ENCODE data around the gene PFKFB4. TPM values are rescaled to one million over a fixed set of nuclear protein-coding genes. Genes with fewer than 3 reads are reported as not detected.

The PFKFB4 gene
- total and polyA plus RNA-seq, 10 of the 15 experiments (the other 5 are each of a cell fraction or from before 2014, with no cell fraction given) = 0.37 to 89.1 (median 5.2) TPM

DNA sequence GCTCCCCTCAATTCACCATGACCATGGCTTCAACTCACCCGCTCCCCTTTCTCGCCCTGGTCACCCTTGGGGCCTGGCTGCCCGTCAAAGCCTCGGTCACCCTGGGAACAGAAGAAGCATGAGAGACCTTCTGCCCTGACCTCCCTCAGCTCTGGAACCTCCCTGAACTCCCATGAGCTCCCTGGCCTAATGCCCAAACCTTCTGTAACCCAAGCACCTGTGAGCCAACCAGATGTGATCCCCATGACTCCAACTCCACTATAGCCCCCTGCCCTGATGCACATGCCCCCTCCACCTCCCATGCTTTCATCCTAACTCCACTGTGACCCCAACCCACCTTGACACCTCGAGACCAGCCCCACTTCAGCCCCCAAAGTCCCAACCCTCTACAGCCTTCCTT, 10.5 kb upstream of the PFKFB4 start:
- ChIA-PET RAD21 (ENCODE audit: unreplicated experiment) (no interaction called here), SMC1A (ENCODE audit: uncharacterized antibody, unreplicated experiment) (no interaction called here), CTCF (interaction anchor here (1.6 kb wide), 1 partner anchor 10 kb away, joined by 4 read pairs; no protein-coding TSS in a partner anchor), POLR2A (no interaction called here)
- H3K4me2 ChIP-seq (ENCODE audit: control insufficient read depth, insufficient read depth) = no peak overlapping the region
- no peak overlapping the region for H3K27ac ChIP-seq (ENCODE audit: control insufficient read depth, insufficient read depth)
- H2AFZ ChIP-seq (ENCODE audit: control insufficient read depth, low read depth, low read length) = no peak overlapping the region
- in situ Hi-C loops (cut with MboI) = no loop called here
- H3K9ac ChIP-seq (ENCODE audit: control insufficient read depth, insufficient read depth, low read length) = no peak overlapping the region
- no peaks in the 10 kb centered on the region for H3K9me3 ChIP-seq (replicated peaks; ENCODE audit: control insufficient read depth, insufficient read depth, low read length)
- H3K27me3 ChIP-seq (replicated peaks in 1 of 2; ENCODE audit: control insufficient read depth in 2 of 2, insufficient read depth in 2 of 2, low read length in 1 of 2) = no peaks in the 10 kb centered on the region
- intact Hi-C loops (cut with micrococcal nuclease; ENCODE audit: unreplicated experiment) = no loop called here
- 39% methylated on average over 5 of the region's 5 CpGs for WGBS (ENCODE audit: insufficient coverage, insufficient replicate concordance, low lambda C conversion rate, missing lambda C conversion rate)
- ATAC-seq (no peak), DNase-seq (ENCODE audit: low read depth, low spot score) (no peak), FAIRE-seq (no peak)
- no peaks in the 10 kb centered on the region for H3K36me3 ChIP-seq (ENCODE audit: control insufficient read depth in 2 of 2, insufficient read depth in 2 of 2, low read length in 1 of 2)
- TF ChIP-seq DPF2 (IDR thresholded peaks at IDR 0.05) (no peak), KDM1A (IDR thresholded peaks at IDR 0.05; ENCODE audit: borderline replicate concordance) (no peak), EZH2 (IDR thresholded peaks at IDR 0.05; ENCODE audit: borderline replicate concordance, control insufficient read depth, low read depth, low read length) (no peak)
- TF ChIP-seq, protein P1, sequence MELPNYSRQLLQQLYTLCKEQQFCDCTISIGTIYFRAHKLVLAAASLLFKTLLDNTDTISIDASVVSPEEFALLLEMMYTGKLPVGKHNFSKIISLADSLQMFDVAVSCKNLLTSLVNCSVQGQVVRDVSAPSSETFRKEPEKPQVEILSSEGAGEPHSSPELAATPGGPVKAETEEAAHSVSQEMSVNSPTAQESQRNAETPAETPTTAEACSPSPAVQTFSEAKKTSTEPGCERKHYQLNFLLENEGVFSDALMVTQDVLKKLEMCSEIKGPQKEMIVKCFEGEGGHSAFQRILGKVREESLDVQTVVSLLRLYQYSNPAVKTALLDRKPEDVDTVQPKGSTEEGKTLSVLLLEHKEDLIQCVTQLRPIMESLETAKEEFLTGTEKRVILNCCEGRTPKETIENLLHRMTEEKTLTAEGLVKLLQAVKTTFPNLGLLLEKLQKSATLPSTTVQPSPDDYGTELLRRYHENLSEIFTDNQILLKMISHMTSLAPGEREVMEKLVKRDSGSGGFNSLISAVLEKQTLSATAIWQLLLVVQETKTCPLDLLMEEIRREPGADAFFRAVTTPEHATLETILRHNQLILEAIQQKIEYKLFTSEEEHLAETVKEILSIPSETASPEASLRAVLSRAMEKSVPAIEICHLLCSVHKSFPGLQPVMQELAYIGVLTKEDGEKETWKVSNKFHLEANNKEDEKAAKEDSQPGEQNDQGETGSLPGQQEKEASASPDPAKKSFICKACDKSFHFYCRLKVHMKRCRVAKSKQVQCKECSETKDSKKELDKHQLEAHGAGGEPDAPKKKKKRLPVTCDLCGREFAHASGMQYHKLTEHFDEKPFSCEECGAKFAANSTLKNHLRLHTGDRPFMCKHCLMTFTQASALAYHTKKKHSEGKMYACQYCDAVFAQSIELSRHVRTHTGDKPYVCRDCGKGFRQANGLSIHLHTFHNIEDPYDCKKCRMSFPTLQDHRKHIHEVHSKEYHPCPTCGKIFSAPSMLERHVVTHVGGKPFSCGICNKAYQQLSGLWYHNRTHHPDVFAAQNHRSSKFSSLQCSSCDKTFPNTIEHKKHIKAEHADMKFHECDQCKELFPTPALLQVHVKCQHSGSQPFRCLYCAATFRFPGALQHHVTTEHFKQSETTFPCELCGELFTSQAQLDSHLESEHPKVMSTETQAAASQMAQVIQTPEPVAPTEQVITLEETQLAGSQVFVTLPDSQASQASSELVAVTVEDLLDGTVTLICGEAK (IDR thresholded peaks at IDR 0.05; ENCODE audit: borderline replicate concordance) = no peak
- H3K79me2 ChIP-seq (ENCODE audit: control insufficient read depth, insufficient read depth, low read length) = no peaks in the 10 kb centered on the region
- no TSS peak for BruUV-seq (replicated peaks)
- no peaks in the 10 kb centered on the region for H3K4me1 ChIP-seq (ENCODE audit: control insufficient read depth, insufficient read depth, low read length)
- no peak overlapping the region for H3K4me3 ChIP-seq
- H4K20me1 ChIP-seq (ENCODE audit: control insufficient read depth, insufficient read depth) = no peaks in the 10 kb centered on the region
